Adrenal gland (tissue), 5 donors: Measurements from ENCODE around the gene FOXN3.

Experiments used
- CTCF ChIP-seq, 6 experiments: fragments of 450-650 bp in 4 of 6; fragments of 200-600 bp in 2 of 6; sonication (generic) in 1 of 6; IDR thresholded peaks; 1 replicate in 5 of 6; 2 replicates in 1 of 6; pipeline versions ENCODE4 v1.5.1 to v1.8.0; 2016 to 2021; ENCODE audit warnings: antibody characterized with exemption in 6 of 6, mild to moderate bottlenecking in 2 of 6, moderate library complexity in 1 of 6
- POLR2A ChIP-seq, 2 donors: fragments of 450-650 bp; IDR thresholded peaks; one replicate each; pipeline ENCODE4 v1.6.1; 2017; ENCODE audit warnings: antibody characterized with exemption in 2 of 2, mild to moderate bottlenecking in 2 of 2, moderate library complexity in 1 of 2
- donor health status: DM: no; HTN: no; CAD: no.

DNA sequence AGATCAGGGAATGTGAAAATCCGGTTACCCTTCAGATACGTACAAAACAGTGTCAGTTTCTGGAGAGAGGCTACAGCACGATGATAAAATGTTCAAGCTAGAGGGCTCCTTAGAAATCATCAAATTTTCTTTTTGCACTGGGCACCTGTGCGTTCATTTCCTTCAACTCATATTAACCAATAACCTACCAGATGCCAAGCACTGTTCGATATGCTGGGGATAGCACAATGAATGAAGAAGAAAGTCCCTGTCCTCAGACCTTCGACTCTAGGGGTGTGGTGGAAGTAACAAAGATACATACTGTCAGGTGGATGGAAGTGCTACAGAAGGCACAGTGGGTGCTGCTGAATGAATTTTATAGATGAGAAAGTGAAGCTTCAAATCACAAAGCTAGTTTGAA, 172.3 kb downstream of the FOXN3 start:
- no peak for TF ChIP-seq CTCF (IDR thresholded peaks at IDR 0.05)
- TF ChIP-seq POLR2A (IDR thresholded peaks at IDR 0.05): no peak
